GF-D8 (cell line): ENCODE data around the gene FBXW9.
"Not testable (repeated sequence)": the region's sequence is repeated elsewhere in the genome, so short reads cannot be mapped to it uniquely, and the experiment has no call there.

Experiments used
- DNase-seq: peaks from one replicate; lab custom pipeline; 2025; lab: John Stamatoyannopoulos, UW

FBXW9 gene

GRCh38 chr19:12652219-12652618 is 44.2 kb downstream of the FBXW9 start:
- DNase-seq: no peak

GRCh38 chr19:12649941-12650340 is 46.5 kb downstream of the FBXW9 start:
- no peak for DNase-seq

GRCh38 chr19:12648088-12648487 is 48.3 kb downstream of the FBXW9 start:
- no peak for DNase-seq

GRCh38 chr19:12647490-12648071 is 48.9 kb downstream of the FBXW9 start:
- no peak for DNase-seq

- DNase-seq: no peak
Measured at GRCh38 chr19:12647047-12647446, 49.4 kb downstream of the FBXW9 start.

- DNase-seq: no peak
Measured at GRCh38 chr19:12646551-12646950, 49.9 kb downstream of the FBXW9 start.

GRCh38 chr19:12643716-12644115 is 52.7 kb downstream of the FBXW9 start:
- DNase-seq: not testable (repeated sequence)

GRCh38 chr19:12642506-12642905 is 53.9 kb downstream of the FBXW9 start:
- no peak for DNase-seq

- no peak for DNase-seq
Measured at GRCh38 chr19:12641456-12641855, 55.0 kb downstream of the FBXW9 start.

GRCh38 chr19:12639901-12640613 is 56.4 kb downstream of the FBXW9 start:
- DNase-seq: peak; percentile 39
